Kidney (tissue), 14 donors: ENCODE results near the gene WSCD1. TPM values are rescaled to one million over a fixed set of nuclear protein-coding genes. Genes with fewer than 3 reads are reported as not detected.

Experiments used
- DNase-seq, 5 donors: peaks; one replicate each; pipeline ENCODE4 v3.0.0-alpha.2; 2013 to 2020
- FAIRE-seq: peaks from 2 replicates; lab custom pipeline; 2012; peaks lifted over from hg19 to GRCh38; lab: Jason Lieb, UNC
- H3K27ac ChIP-seq, 2 donors: one replicate each; pipeline ENCODE4 v1.7.0; 2013; ENCODE audit warnings: low read depth in 2 of 2, low read length in 2 of 2, inconsistent platforms in 1 of 2
- H3K27me3 ChIP-seq: one replicate; pipeline ENCODE4 v1.7.1; 2013; ENCODE audit warnings: low read length, inconsistent platforms; ENCODE audit not compliant: control insufficient read depth, insufficient read depth
- H3K36me3 ChIP-seq, 3 donors: one replicate each; pipeline versions ENCODE4 v1.7.0 to v1.7.1; 2013; ENCODE audit warnings: low read length in 3 of 3, control low read depth in 1 of 3, inconsistent platforms in 1 of 3; ENCODE audit not compliant: insufficient read depth in 3 of 3, control insufficient read depth in 2 of 3
- H3K4me1 ChIP-seq, 3 donors: one replicate each; pipeline versions ENCODE4 v1.7.0 to v1.7.1; 2013; ENCODE audit warnings: low read length in 3 of 3, inconsistent platforms in 1 of 3, low read depth in 1 of 3; ENCODE audit not compliant: control insufficient read depth in 2 of 3, insufficient read depth in 2 of 3
- H3K4me3 ChIP-seq, 3 donors: one replicate each; pipeline versions ENCODE4 v1.7.0 to v1.8.1; 2013; ENCODE audit warnings: low read length in 3 of 3, control low read depth in 1 of 3, inconsistent platforms in 1 of 3
- H3K9ac ChIP-seq, 3 donors: one replicate each; pipeline versions ENCODE4 v1.7.0 to v1.7.1; 2013; ENCODE audit warnings: low read length in 3 of 3, control low read depth in 1 of 3, inconsistent platforms in 1 of 3
- H3K9me3 ChIP-seq, 3 donors: one replicate each; pipeline versions ENCODE4 v1.7.0 to v1.7.1; 2013; ENCODE audit warnings: low read length in 3 of 3, control low read depth in 1 of 3, inconsistent platforms in 1 of 3; ENCODE audit not compliant: control insufficient read depth in 2 of 3, insufficient read depth in 1 of 3
- CTCF ChIP-seq: IDR thresholded peaks from 3 replicates; pipeline ENCODE4 v1.5.1; 2012; ENCODE audit warnings: mild to moderate bottlenecking, moderate library complexity, borderline replicate concordance; ENCODE audit not compliant: insufficient read depth; ENCODE audit errors: extremely low read depth
- intact Hi-C: fragments of 100-400 bp; cut with DNase I; formaldehyde crosslinking; loops from one replicate; pipeline ENCODE4 v1.11.1; 2022
- polyA plus RNA-seq: library from polyadenylated mRNA; stranded (reverse); fragments of 350-450 nt; fragmentation: Illumina TruSeq; extraction: RNeasy Lipid Tissue Mini Kit (QIAGEN cat#74804); gene quantifications from one replicate; pipeline ENCODE4 v1.2.3, GENCODE V29; 2014; ENCODE audit warnings: low read depth, low replicate concordance; ENCODE audit not compliant: insufficient read depth
- total RNA-seq: library from RNA; stranded (reverse); fragmentation: NEBNext Ultra II Directional; extraction: Animal tissue kit (Norgen Biotek cat#: 25700); gene quantifications from one replicate; pipeline ENCODE4 v1.2.1, GENCODE V29; 2021
- donor health status: control.
- donor health status: control.
- donor health status: control.
- donor health status: control.
- donor health status: control.
- donor health status: DM: yes; HTN: yes; CAD: no.
- donor health status: Normal renal cell carcinoma (clear cell type).

WSCD1 gene
- total and polyA plus RNA-seq, 2 donors from 2014 or later: 5.4 to 14.5 TPM

GRCh38 chr17:6170349-6170748, 100.2 kb downstream of the WSCD1 start:
- Histone ChIP-seq H3K36me3 (no peaks in the 10 kb centered on the region), H3K4me3 (no peak overlapping the region), H3K27me3 (no peaks in the 10 kb centered on the region), H3K27ac (no peak overlapping the region), H3K9ac (no peak overlapping the region), H3K4me1 (no peaks in the 10 kb centered on the region), H3K9me3 (no peaks in the 10 kb centered on the region)
- FAIRE-seq (no peak), DNase-seq (no peak)
- TF ChIP-seq CTCF: no peak
- intact Hi-C loops: no loop called here

- intact Hi-C loops: no loop called here
- no peak for DNase-seq
- H3K4me3 ChIP-seq: no peak overlapping the region
- no peak overlapping the region for H3K27ac ChIP-seq
- no peaks in the 10 kb centered on the region for H3K4me1 ChIP-seq
- H3K9ac ChIP-seq: no peak overlapping the region
- no peaks in the 10 kb centered on the region for H3K9me3 ChIP-seq
- H3K27me3 ChIP-seq: no peaks in the 10 kb centered on the region
- H3K36me3 ChIP-seq: no peaks in the 10 kb centered on the region
- no peak for FAIRE-seq
- TF ChIP-seq CTCF: no peak
These were observed 102.6 kb downstream of the WSCD1 start for GRCh38 chr17:6172642-6173330.

DNA sequence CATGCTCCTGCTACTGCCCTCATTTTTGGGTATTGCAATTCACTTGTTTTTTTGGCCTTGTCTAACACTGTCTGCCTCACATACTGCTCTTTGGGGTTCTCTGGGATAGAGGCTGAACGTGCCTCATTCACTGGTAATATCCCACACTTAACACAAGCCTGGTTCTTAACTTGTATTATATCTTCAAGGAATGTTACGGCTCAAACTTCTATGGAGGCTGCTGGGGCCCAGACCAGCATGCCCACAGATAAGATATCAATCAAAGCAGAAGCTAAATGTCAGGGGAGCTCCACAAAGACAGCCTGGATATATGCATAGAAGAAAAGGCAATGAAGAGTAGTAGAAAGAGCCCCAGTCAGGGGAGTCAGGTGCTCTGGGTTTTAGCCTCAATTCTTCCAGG, 103.5 kb downstream of the WSCD1 start:
- Histone ChIP-seq H3K27me3 (no peaks in the 10 kb centered on the region), H3K9ac (no peak overlapping the region), H3K27ac (no peak overlapping the region), H3K9me3 (no peaks in the 10 kb centered on the region), H3K4me1 (no peaks in the 10 kb centered on the region), H3K4me3 (no peak overlapping the region), H3K36me3 (no peaks in the 10 kb centered on the region)
- no peak for TF ChIP-seq CTCF
- no peak for DNase-seq
- intact Hi-C loops: no loop called here
- no peak for FAIRE-seq
